Mucosa of stomach (tissue), 1 donor: ENCODE data around the gene DMWD.

Experiments used
- H3K27me3 ChIP-seq: one replicate; pipeline ENCODE4 v1.7.0; 2013; ENCODE audit warnings: mild to moderate bottlenecking, low read length; ENCODE audit not compliant: control insufficient read depth, insufficient read depth
- H3K36me3 ChIP-seq: one replicate; pipeline ENCODE4 v1.7.0; 2013; ENCODE audit warnings: low read length; ENCODE audit not compliant: control insufficient read depth, insufficient read depth
- H3K4me1 ChIP-seq: one replicate; pipeline ENCODE4 v1.7.0; 2013; ENCODE audit warnings: mild to moderate bottlenecking, low read length; ENCODE audit not compliant: control insufficient read depth, insufficient read depth
- H3K4me3 ChIP-seq: one replicate; pipeline ENCODE4 v1.7.0; 2013; ENCODE audit warnings: low read length
- H3K9ac ChIP-seq: one replicate; pipeline ENCODE4 v1.7.0; 2013; ENCODE audit warnings: mild to moderate bottlenecking, low read length, moderate library complexity
- H3K9me3 ChIP-seq: one replicate; pipeline ENCODE4 v1.7.0; 2013; ENCODE audit warnings: mild to moderate bottlenecking, low read length, moderate library complexity; ENCODE audit not compliant: control insufficient read depth
- donor health status: Pancreatic carcinoma.

The DMWD gene

DNA sequence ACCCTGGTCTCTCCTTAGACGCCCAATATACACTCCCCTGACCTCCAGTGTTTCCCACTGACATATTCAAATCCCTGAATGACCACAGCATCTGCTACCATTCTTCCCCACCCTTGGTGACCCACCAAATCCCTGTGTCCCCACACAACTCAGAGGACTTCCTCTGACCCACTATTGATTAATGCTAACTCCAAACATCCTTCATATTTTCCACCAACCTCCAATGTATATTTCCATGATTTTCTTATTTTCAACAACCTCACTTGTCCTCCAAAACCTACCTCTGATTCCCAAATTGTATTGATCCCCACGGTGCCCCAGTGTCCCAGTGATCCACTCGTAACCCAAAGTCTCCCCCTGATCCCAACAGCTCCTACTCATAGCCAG lies 526 bp upstream of the DMWD start:
- Histone ChIP-seq H3K4me3 (no peak overlapping the region), H3K4me1 (peaks cover 12% of the 10 kb centered on the region), H3K9ac (no peak overlapping the region), H3K27me3 (no peaks in the 10 kb centered on the region), H3K9me3 (no peaks in the 10 kb centered on the region), H3K36me3 (no peaks in the 10 kb centered on the region)

DNA sequence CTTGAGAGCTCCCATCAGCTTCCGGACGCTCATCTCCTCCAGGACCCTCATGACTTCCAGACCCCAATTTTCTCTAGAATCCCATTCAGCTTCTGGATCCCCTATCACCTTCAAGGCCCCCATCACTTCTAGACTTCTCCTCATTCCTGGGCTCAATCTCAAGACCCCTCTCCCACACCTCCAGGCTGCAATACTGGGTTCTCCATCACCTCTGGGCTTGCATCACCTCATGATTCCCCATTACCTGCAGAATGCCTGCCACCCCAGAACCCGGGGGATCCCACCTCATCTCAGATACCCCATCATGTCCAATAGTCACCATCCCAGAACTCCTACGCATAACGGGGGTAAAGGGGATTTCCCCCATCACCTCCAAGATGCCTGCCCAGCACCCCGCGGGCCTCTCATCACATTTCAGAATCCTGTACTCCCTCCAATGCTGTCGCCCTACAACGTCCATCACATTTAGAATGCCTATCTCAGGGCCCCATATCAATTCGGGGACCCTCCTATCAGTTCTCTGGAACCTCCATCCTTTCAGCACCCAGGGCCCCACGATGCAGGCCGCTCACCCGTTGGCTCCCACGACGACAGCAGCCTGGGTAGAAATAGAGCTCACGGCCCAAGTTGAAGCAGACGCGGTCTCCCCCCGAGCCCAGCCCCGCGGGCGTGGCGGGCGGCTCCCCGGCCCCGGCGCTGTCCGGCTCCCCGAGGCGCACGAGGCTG lies 738 bp downstream of the DMWD start:
- peak overlapping the region; percentile 16 for H3K9ac ChIP-seq
- H3K4me3 ChIP-seq = peak overlapping the region; percentile 11
- no peaks in the 10 kb centered on the region for H3K27me3 ChIP-seq
- H3K36me3 ChIP-seq = no peaks in the 10 kb centered on the region
- H3K4me1 ChIP-seq = peaks cover 12% of the 10 kb centered on the region
- no peaks in the 10 kb centered on the region for H3K9me3 ChIP-seq

DNA sequence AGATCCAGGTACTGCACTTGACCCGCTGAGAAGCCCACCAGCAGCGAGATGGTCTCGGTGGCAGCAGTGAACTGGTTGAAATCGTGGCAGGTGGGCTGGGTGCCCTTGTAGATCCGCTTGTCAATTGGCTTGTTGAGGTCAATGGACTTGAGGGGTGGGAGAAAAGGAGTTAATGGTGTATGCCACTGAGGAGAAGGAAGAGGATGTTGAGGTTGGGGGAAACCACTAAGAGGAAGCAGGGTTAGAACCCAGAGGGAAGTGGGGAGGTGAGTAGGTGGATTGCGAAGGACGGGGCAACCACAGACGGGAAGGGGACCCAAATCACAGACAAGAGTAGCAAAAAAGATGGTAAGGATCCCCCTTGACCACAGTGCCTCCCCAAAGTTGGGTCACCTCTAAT lies 1.7 kb downstream of the DMWD start:
- Histone ChIP-seq H3K9ac (no peak overlapping the region), H3K27me3 (no peaks in the 10 kb centered on the region), H3K9me3 (no peaks in the 10 kb centered on the region), H3K4me3 (no peak overlapping the region), H3K4me1 (peaks cover 12% of the 10 kb centered on the region), H3K36me3 (no peaks in the 10 kb centered on the region)

DNA sequence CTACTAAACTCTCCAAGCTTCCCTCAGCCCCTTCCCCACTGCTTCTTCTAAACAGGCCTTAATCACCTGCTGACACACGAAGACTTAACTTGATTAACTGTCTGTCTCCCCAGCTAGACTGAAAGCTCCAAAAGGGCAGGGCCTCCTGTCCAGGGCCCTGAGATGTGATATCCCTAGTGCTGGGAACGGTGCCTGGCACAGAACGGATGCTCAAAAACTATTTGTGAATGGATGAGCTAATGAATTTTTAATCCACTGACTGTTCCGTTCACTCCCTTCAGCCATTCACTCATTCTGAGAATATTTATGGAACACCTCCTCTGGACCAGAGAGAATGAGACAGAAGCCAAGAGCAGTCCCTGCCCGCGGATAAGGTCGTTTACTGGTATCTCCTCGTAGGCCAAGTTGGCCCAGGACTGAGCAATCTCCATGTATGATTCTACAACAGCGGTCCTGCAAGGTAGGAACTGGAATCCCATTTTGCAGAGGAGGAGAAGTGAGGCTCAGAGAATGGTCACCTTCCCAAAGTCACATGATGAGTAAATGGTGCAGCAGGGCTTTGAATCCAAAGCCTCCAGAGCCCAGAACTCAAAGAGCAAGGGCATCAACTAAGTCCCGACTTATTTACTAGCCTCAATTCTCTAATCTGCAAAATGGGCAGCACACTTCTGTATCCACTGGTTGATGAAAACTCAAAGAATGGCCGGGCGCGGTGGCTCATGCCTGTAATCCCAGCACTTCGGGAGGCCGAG lies 3.4 kb downstream of the DMWD start:
- Histone ChIP-seq H3K27me3 (no peaks in the 10 kb centered on the region), H3K4me1 (peaks cover 12% of the 10 kb centered on the region), H3K9ac (no peak overlapping the region), H3K9me3 (no peaks in the 10 kb centered on the region), H3K36me3 (no peaks in the 10 kb centered on the region), H3K4me3 (no peak overlapping the region)

DNA sequence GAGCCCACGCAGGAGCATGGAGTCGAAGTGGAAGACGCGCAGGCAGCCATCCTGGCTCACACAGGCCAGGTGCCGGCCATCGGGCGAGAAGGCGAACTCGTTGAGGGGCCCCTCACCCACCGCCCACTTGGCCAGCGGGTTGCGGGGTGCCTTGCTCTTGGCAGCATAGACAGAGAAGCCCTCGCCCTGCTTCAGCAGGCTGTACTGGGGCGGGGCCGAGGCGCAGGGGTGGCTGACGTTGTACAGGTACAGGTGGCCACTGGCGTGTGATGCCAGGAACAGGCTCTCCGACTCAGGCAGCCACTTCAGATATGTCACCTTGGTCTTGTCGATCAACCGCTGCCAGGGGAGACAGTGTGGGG lies 6.1 kb downstream of the DMWD start:
- no peaks in the 10 kb centered on the region for H3K36me3 ChIP-seq
- peaks cover 2% of the 10 kb centered on the region for H3K27me3 ChIP-seq
- peaks cover 13% of the 10 kb centered on the region for H3K4me1 ChIP-seq

DNA sequence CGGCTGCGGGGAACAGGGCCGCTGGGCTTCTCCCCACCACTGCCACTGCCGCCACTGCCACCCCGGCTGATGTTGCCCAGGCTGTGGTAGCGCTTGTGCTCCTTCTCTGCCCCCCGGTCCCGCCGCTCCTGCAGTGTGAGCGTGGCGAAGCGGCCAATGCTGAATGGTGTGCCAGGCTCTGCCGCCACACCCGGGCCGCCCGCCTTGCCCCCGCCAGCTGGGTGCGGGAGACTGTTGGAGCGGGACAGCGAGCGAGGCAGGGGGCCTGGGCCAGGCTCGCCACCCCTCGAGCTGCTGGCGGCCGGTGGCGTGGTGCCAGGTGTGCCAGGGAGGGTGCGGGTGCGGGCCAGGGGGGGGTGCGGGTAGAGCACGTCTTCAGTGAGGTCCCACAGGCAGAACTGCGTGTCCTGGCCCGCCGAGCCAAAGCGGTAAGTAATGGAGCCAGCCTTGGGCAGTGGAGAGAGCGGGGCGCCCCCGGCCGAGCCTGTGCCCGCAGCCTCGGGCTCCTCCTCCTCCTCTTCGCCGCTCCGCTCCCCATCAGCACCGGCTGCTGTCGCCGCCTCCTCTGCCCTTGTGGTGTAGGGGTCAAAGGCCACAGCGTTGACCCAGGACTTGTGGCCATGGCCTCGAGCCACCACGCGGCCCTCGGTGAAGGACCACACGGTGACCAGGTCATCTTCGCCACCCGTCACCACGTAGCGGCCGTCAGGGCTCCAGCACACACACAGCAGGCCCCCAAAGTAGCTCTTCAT lies 6.7 kb downstream of the DMWD start:
- H3K36me3 ChIP-seq = no peaks in the 10 kb centered on the region
- H3K4me1 ChIP-seq = peaks cover 13% of the 10 kb centered on the region
- no peak overlapping the region for H3K4me3 ChIP-seq
- H3K9ac ChIP-seq = no peak overlapping the region
- peaks cover 5% of the 10 kb centered on the region for H3K27me3 ChIP-seq
- no peaks in the 10 kb centered on the region for H3K9me3 ChIP-seq

More for the DNA sequence above, 6.1 kb downstream of the DMWD start:
- H3K9ac ChIP-seq = no peak overlapping the region
- H3K9me3 ChIP-seq = no peaks in the 10 kb centered on the region
- H3K4me3 ChIP-seq = no peak overlapping the region

DNA sequence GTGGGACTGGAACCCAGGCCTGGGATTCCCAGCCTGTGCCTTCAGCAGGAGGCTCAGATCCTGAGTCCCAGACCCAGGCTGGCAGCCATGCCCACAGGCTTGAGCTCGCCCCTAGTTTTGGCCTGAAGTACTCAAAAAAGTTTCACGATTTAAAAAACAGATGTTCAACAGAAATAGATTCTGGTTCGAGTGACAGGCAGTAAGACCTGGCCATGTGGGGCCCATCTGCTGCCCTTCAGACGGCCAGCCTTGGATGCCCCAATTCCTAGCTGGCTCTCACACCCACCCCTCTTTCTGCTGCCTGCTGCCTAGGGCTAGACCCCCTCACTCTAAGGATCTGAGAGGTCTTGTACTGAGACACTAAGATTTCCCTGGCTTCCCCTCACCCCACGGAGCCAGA lies 7.5 kb downstream of the DMWD start:
- H3K4me1 ChIP-seq = peaks cover 21% of the 10 kb centered on the region
- peaks cover 9% of the 10 kb centered on the region for H3K27me3 ChIP-seq
- H3K4me3 ChIP-seq = no peak overlapping the region
- H3K9ac ChIP-seq = no peak overlapping the region
- no peaks in the 10 kb centered on the region for H3K36me3 ChIP-seq
- H3K9me3 ChIP-seq = no peaks in the 10 kb centered on the region

DNA sequence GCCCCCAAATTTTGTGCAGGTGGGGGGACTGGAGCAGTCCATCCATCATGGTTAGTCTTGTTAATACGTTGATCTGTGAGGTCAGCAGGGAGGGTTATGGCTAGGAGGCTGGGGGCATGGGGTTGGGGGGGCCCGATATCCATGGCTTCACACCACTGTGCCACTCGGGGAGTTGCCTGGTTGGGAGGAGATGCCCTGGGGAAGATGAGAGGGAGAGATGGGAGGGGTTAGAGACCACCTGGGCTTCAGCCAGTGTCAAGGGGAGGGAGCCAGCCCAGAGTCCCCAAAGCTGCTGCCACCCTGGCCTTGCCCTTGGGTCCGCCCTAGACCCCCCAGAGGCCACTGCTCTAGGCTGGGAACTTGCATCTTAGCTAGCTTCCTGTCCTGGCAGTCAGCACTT lies 8.5 kb downstream of the DMWD start:
- Histone ChIP-seq H3K9me3 (no peaks in the 10 kb centered on the region), H3K9ac (no peak overlapping the region), H3K4me1 (peaks cover 30% of the 10 kb centered on the region), H3K4me3 (no peak overlapping the region), H3K36me3 (no peaks in the 10 kb centered on the region), H3K27me3 (peaks cover 9% of the 10 kb centered on the region)

DNA sequence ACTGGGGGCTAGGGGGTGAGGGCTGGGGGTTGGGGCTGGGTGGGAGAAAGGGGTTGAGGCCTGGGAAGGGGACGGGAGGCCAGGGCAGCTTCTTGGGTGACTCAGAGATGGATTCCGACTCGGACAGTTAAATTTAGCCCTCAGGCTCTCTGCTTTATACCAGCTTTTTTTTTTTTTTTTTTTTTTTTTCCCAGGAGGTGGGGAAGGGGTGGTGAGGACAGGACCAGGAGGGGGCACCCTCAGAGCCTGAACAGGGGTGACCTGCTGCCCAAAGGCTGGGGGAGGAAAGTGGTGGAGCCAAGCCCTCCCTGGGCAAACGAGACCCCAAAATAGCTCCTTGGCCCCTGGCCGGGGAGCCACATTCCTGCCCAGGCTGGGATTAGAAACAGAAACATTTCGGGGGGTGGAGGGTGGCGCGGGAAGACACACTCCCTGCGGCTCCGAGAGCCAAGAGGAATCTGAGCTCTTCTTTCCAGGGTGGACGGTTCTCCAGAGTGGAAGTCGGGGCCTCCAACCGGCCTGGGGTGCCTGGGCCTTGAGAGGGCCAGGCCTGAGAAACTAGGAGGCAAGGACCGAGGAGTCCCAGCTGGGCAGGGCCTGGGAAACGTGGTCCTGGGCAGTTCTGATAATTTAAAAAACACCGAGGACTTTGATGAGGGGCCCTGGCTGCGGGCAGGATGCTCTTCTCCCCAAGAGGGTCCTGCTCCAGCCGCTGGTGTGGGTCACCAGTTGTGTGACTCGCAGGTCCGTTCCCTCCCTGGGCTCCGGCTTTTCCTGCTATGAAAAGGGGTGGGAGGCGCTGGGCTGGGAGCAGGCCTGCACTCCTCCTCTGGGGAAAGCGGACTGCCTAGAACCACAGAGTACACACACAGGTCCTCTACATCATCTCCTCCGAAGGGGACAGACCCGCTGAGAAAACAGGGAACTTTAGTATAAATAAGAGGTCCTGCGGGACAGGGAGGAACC lies 9.5 kb downstream of the DMWD start:
- Histone ChIP-seq H3K4me3 (no peak overlapping the region), H3K4me1 (peaks cover 40% of the 10 kb centered on the region), H3K9ac (peak overlapping the region; percentile 22), H3K27me3 (peaks cover 9% of the 10 kb centered on the region), H3K9me3 (no peaks in the 10 kb centered on the region), H3K36me3 (no peaks in the 10 kb centered on the region)

DNA sequence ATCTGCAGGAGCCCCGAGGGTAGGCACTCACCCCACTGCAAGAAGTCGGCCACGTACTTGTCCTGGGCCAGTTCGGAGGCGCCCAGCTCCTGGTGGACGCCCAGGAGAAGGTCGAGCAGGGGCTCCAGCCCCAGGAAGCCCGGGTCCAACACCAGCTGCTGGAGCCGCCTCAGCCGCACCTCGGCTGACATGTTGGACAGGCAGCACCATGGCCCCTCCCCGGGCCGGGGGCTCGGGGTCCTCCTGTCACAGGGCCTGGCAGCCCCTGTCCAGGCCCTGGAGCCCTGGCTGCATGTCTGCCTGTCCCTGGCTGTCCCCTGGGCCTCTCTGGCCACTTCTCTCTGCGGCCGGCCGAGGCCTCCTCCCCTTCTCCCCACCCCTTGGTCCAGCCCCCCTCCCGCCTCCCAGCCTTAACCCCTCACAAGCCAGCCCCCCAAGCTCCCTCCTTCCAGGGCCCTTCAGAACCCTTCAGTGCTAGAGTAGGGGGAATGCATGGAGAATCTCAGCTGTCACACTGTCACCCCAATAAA lies 10.4 kb downstream of the DMWD start, which contains the start of gene DMPK:
DMPK (minus strand) TSS at position 329 of the 530 bp plus-strand sequence; CDS start at position 191, 138 bp downstream.
- H3K36me3 ChIP-seq = peaks cover 9% of the 10 kb centered on the region
- no peak within 1 kb of the TSS for H3K4me3 ChIP-seq
- H3K9ac ChIP-seq = peak within 1 kb of the TSS; percentile 34
- H3K27me3 ChIP-seq = peaks cover 14% of the 10 kb centered on the region
- peaks cover 40% of the 10 kb centered on the region for H3K4me1 ChIP-seq
- H3K9me3 ChIP-seq = no peaks in the 10 kb centered on the region
